ENCODE measurements around the gene DCBLD2. TPM values are rescaled to one million over a fixed set of nuclear protein-coding genes. Genes with fewer than 3 reads are reported as not detected.
A peak's percentile ranks its signal among the peaks of the same experiment; 100 is the strongest.

The DCBLD2 gene
- 10 to 100 TPM; 33.8 to 37.4 TPM for total RNA-seq

- H3K4me1 ChIP-seq (ENCODE audit: control insufficient read depth in 1 of 2, low read depth in 2 of 2), result peaks cover 16 to 29% of the 10 kb centered on the region in 2 donors
- ATAC-seq (ENCODE audit: insufficient number of reproducible peaks, low FRiP score, low read depth), result peak; percentile 100
- no peak for TF ChIP-seq CTCF (IDR thresholded peaks at IDR 0.05)
- no peaks in the 10 kb centered on the region for H3K9me3 ChIP-seq
- peak within 1 kb of the TSS; percentile 89 to 93 for H3K27ac ChIP-seq
- peak; percentile 93 for DNase-seq (ENCODE audit: low spot score)
- no peaks in the 10 kb centered on the region for H3K27me3 ChIP-seq (replicated peaks; ENCODE audit: insufficient read depth)
- peak within 1 kb of the TSS; percentile 76 for H3K4me3 ChIP-seq
- H3K36me3 ChIP-seq, result no peaks in the 10 kb centered on the region
Measured at GRCh38 chr3:98901392-98902350, at the start of gene DCBLD2. Gene DCBLD2, minus strand, starts transcription at chr3:98901695. Its CDS starts 369 bp downstream, at chr3:98901326.

- DNase-seq (ENCODE audit: low spot score), result no peak
Measured at GRCh38 chr3:98945666-98946065, 44.2 kb upstream of the DCBLD2 start.

GRCh38 chr3:98945101-98945524, 43.6 kb upstream of the DCBLD2 start:
- DNase-seq (ENCODE audit: low spot score), result no peak
- H3K4me3 ChIP-seq, result no peak overlapping the region
- no peak for ATAC-seq (ENCODE audit: insufficient number of reproducible peaks, low FRiP score, low read depth)
- no peaks in the 10 kb centered on the region for H3K9me3 ChIP-seq
- H3K36me3 ChIP-seq, result no peaks in the 10 kb centered on the region
- H3K27me3 ChIP-seq (replicated peaks; ENCODE audit: insufficient read depth), result no peaks in the 10 kb centered on the region
- no peaks in the 10 kb centered on the region for H3K4me1 ChIP-seq (ENCODE audit: control insufficient read depth in 1 of 2, low read depth in 2 of 2)
- no peak for TF ChIP-seq CTCF (IDR thresholded peaks at IDR 0.05)
- no peak overlapping the region for H3K27ac ChIP-seq

More at GRCh38 chr3:98945666-98946065, 44.2 kb upstream of the DCBLD2 start:
- no peak for ATAC-seq (ENCODE audit: insufficient number of reproducible peaks, low FRiP score, low read depth)
- H3K4me1 ChIP-seq (ENCODE audit: control insufficient read depth in 1 of 2, low read depth in 2 of 2), result no peaks in the 10 kb centered on the region
- no peaks in the 10 kb centered on the region for H3K9me3 ChIP-seq
- no peaks in the 10 kb centered on the region for H3K27me3 ChIP-seq (replicated peaks; ENCODE audit: insufficient read depth)
- no peak for TF ChIP-seq CTCF (IDR thresholded peaks at IDR 0.05)
- H3K4me3 ChIP-seq, result no peak overlapping the region
- H3K27ac ChIP-seq, result no peak overlapping the region
- H3K36me3 ChIP-seq, result no peaks in the 10 kb centered on the region

- H3K4me1 ChIP-seq (ENCODE audit: control insufficient read depth in 1 of 2, low read depth in 2 of 2), result no peaks in the 10 kb centered on the region
- DNase-seq (ENCODE audit: low spot score) (no peak), ATAC-seq (ENCODE audit: insufficient number of reproducible peaks, low FRiP score, low read depth) (no peak)
- H3K36me3 ChIP-seq, result no peaks in the 10 kb centered on the region
- H3K27me3 ChIP-seq (replicated peaks; ENCODE audit: insufficient read depth), result no peaks in the 10 kb centered on the region
- peaks cover 15% of the 10 kb centered on the region for H3K9me3 ChIP-seq
- TF ChIP-seq CTCF (IDR thresholded peaks at IDR 0.05), result no peak
- no peak overlapping the region for H3K27ac ChIP-seq
- no peak overlapping the region for H3K4me3 ChIP-seq
Measured at GRCh38 chr3:98930413-98930812, 28.9 kb upstream of the DCBLD2 start.

- no peaks in the 10 kb centered on the region for H3K27me3 ChIP-seq (replicated peaks; ENCODE audit: insufficient read depth)
- no peak for DNase-seq (ENCODE audit: low spot score)
- ATAC-seq (ENCODE audit: insufficient number of reproducible peaks, low FRiP score, low read depth), result no peak
- H3K27ac ChIP-seq, result no peak overlapping the region
- no peak for TF ChIP-seq CTCF (IDR thresholded peaks at IDR 0.05)
- H3K4me1 ChIP-seq (ENCODE audit: control insufficient read depth in 1 of 2, low read depth in 2 of 2), result no peaks in the 10 kb centered on the region
- no peaks in the 10 kb centered on the region for H3K36me3 ChIP-seq
- no peak overlapping the region for H3K4me3 ChIP-seq
- H3K9me3 ChIP-seq, result no peaks in the 10 kb centered on the region
Measured at GRCh38 chr3:98921957-98922356, 20.5 kb upstream of the DCBLD2 start.
